ENCODE results near the gene SMAD6.

DNA sequence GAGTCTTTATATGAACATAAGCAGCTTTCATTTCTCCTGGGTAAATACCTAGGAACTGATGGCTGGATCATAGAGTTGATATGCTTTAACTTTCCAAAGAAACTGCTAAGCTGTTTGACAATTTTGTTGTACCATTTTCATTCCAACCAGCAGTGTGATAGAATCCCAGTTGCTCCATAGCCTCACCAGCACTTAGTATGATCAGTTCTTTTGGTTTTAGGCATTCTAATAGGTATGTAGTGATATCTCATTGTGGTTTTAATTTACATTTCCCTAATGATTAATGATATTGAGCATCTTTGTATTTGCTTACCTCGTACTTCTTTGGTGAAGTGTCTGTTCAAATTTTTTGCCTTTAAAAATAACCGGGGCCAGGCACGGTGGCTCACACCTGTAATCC, 38.4 kb upstream of the SMAD6 start:
- no peak for TF ChIP-seq POLR2A (IDR thresholded peaks at IDR 0.05)
- TF ChIP-seq, protein P1, sequence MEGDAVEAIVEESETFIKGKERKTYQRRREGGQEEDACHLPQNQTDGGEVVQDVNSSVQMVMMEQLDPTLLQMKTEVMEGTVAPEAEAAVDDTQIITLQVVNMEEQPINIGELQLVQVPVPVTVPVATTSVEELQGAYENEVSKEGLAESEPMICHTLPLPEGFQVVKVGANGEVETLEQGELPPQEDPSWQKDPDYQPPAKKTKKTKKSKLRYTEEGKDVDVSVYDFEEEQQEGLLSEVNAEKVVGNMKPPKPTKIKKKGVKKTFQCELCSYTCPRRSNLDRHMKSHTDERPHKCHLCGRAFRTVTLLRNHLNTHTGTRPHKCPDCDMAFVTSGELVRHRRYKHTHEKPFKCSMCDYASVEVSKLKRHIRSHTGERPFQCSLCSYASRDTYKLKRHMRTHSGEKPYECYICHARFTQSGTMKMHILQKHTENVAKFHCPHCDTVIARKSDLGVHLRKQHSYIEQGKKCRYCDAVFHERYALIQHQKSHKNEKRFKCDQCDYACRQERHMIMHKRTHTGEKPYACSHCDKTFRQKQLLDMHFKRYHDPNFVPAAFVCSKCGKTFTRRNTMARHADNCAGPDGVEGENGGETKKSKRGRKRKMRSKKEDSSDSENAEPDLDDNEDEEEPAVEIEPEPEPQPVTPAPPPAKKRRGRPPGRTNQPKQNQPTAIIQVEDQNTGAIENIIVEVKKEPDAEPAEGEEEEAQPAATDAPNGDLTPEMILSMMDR (IDR thresholded peaks at IDR 0.05): no peak
- no peak for TF ChIP-seq POLR2AphosphoS5 (IDR thresholded peaks at IDR 0.05)

All from prostate gland (tissue), 2 donors.